Left hindlimb (tissue), 1 donor: Measurements from ENCODE around the gene DLX6.

Experiments
- DNase-seq: peaks from one replicate; pipeline ENCODE4 v3.0.0-alpha.2; 2018

The DLX6 gene

DNA sequence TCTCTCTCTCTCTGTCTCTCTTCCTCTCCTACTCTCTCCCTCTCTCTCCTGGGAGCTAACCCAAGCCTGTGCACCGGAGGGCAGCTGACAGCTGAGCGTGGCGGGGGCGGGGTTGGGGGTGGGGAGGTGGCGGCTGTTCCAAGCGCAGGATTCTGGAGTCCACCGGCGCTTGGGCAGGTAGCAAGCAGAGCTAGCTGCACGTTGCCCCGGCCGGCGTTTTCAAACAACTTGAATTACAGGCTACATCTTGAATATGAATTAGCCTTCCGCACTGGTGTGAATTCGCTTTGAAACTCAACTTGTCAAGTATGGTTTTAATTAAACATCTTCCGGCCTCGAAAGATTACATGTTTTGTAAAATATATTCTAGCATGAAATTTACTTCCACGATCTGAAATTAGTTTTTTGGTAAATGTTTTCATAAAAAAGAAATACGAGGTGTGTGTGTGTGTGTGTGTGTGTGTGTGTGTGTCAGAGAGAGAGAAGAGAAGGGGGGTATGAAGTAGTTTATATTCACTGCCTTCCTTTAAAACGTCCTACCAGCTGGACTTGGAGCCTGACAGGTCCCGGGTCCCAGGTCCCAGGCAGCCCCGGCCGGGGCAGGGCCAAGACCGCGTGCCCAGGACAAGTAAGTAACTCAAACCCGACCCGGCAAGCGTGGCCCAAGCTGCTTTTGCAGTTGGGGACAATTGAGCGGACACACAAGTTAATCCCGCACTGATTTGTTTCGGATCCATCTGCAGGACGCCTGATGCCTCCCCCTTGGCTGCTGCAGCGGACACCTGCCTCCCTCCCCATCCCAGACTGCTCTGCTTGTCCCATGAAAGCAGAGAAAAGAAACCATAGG is 9.0 kb upstream of the DLX6 start:
- DNase-seq = peak; percentile 33

GRCh38 chr7:96996958-96997511 is 8.3 kb upstream of the DLX6 start:
- DNase-seq = no peak

DNA sequence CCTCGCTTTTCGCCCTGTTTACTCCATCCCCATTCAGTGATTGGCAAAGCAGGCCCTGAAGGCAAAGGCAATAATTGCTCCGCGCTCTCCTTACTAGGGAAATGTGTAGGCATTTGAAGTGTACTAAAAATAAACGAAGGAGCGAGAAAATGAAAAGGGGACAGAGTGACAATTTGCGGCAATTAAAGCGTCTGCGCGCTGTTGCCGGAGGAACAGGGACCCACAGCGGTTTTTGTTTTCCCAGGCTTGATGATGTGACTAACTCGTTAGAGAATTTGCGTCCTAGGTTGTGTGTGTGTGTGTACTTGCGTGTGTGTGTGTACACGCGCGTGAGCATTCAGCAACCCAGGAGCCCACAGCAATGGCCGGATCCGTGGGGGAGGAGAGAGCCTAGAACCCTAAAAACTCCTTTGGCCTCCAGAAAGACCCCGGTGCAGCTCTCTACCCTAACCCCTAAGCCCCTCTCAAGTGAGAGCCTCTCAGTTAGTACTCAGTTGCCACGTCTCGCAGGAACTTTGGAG is 7.8 kb upstream of the DLX6 start:
- no peak for DNase-seq

DNA sequence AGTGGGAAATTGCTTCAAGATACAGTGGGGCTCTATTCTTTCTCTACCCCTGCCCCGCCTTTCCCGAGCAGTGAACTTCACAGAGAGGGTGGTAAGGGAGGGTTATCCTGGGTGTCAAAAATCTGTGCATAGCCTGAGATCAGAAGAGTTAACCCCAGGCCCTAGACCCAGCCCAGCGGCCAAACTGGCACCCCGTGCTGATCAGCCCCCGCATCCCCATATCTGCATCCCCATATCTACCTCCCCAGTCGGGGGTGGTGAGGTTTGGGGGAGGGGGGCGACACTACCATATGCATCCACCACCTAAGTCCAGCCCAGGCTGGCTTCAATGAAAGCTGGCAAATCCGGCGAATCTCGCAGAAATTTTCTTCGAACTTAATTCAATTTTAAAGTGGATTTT is 7.0 kb upstream of the DLX6 start:
- no peak for DNase-seq

DNA sequence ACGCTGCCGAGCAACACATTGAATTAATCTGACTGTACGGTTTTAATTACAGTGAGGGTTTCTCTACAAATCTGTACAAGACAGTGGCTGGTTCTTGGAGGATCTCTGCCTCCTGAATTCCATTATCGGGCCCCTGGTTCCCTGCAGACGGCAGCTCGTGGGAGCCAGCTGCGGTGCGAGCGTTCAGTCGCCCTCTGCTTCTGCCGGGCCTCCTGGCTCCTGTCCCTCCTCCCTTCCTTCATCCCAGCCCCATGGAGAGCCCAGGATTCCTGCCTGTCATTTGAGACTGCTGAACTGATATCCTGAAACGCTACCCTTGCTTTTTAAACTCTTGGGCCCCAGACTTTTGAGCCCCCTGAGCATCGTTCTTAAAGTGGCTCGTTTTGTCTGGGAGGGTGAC is 6.6 kb upstream of the DLX6 start:
- DNase-seq = no peak

- no peak for DNase-seq
Measured at GRCh38 chr7:97001221-97001620, 4.1 kb upstream of the DLX6 start.

GRCh38 chr7:97001656-97002554 is 3.4 kb upstream of the DLX6 start:
- no peak for DNase-seq

GRCh38 chr7:97002555-97003261 is 2.6 kb upstream of the DLX6 start:
- DNase-seq = no peak

DNA sequence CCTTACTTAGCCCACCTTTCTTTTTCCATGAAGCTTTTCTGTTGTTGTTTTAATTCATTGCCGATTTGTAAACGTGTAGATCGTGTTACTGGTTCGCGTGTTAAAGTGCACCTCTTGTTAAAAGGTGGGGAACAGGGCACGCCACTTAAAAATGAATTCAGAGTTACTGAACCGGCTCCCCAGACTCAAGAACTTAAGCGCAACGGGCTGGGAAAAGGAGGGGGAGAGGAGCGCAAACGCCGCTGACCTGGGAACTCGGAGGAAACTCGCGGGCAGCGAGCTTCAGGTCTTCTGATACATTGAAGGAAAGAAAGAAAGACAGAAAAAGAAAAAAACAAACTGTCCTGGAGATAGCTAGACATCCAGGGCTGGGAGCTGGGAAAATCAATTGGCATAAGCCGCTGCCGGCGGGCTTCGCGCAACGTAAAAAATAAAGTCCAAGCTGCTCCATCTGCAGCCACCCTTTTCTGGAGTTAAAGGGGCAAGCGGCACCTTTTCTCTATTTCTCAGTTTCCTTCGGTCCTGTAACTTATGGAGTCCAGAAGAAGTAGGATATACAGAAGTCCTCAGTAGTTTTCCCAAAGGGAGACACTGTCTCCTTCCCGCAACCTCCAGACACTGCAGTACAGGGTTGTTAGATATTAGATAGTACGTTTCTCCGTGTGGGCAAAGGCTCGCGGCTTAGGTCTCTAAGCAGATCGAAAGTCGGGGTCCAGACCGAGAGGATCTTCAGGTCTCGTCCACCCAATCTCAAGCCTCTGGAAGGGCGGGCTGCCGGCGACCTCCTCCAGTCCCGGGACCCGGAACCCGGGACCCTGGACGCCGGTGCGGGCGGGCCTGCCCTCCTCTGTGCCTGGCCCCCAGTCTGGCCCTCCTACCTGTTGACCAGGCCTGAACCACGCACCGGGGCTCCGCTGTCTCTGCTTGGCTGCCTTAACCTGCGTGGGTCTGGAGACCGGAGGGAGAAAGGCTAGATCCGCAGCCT is 1.8 kb upstream of the DLX6 start:
- DNase-seq = peak; percentile 31

DNA sequence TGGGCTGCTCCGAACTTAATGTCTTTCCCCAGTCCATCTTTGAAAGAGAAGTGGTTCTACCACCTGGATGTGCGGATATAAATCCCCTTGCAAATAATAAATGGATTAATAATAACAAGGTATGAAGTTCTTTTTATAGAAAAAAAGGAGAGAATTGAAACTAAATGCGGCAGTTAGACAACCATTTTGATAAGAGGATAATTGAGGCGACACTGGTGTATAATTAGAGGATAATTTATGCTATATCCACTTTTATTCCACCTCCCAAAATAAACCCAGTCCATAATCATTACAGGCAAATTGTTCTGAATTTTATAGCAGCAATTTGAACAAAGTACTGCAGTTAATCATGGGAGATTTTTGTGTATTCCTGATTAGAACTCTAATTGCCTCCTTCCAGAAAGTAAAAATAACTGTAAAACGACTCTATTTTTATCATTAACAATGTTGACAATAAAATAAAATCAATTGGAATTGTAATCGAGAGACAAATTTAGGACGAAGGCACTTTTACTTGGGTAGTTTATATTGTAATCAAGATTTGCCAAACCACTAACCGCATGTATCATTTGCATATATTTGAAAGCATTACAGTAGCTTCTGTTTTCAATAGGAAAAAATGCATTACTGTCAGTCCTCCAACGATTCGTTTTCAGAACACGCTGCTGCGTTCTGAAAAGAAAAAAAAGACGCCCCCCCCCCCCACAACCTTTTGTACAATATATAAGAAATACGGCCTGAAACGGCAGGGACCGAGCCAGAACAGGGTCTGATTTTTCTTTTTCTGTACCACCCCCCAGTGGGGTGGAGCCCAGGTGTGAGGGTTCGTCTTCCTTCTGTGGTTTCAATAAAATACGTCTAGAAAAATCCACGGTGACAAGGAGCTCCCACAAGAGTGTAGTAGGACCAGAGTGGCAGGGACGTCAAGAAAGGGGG is 838 bp upstream of the DLX6 start:
- no peak for DNase-seq

DNA sequence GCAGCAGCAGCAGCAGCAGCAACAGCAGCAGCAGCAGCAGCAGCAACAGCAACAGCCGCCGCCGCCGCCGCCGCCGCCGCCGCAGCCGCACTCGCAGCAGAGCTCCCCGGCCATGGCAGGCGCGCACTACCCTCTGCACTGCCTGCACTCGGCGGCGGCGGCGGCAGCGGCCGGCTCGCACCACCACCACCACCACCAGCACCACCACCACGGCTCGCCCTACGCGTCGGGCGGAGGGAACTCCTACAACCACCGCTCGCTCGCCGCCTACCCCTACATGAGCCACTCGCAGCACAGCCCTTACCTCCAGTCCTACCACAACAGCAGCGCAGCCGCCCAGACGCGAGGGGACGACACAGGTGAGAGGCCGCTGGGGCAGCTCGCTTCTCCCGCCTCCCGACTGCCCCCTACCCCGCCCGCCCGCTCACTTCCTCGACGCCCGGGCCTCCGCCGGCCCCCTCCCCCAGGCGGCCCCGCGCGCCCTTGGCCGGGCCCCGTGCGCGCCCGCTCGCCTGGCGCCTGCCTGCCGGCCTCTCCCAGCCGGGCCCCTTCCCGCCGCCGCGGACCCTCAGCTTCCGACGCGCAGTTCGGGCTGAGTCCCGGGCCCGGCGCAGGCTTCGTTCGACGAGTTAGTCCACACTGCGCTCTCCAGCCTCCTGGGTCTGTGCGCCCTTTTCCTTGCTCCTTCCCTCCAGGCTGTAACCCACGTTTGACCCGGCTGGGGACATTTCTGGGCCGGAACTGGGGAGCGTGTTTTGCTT is 882 bp downstream of the DLX6 start:
- peak; percentile 68 for DNase-seq

- peak; percentile 28 for DNase-seq
Measured at GRCh38 chr7:97006816-97007582, 1.6 kb downstream of the DLX6 start.

DNA sequence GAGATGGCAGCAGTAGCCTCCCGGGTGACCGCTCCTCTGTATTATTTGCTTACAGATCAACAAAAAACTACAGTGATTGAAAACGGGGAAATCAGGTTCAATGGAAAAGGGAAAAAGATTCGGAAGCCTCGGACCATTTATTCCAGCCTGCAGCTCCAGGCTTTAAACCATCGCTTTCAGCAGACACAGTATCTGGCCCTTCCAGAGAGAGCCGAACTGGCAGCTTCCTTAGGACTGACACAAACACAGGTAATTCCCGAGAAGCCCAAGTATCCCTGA is 2.2 kb downstream of the DLX6 start:
- no peak for DNase-seq

GRCh38 chr7:97008275-97008917 is 3.0 kb downstream of the DLX6 start:
- no peak for DNase-seq

- DNase-seq = no peak
Measured at GRCh38 chr7:97009753-97010732, 4.7 kb downstream of the DLX6 start.

DNA sequence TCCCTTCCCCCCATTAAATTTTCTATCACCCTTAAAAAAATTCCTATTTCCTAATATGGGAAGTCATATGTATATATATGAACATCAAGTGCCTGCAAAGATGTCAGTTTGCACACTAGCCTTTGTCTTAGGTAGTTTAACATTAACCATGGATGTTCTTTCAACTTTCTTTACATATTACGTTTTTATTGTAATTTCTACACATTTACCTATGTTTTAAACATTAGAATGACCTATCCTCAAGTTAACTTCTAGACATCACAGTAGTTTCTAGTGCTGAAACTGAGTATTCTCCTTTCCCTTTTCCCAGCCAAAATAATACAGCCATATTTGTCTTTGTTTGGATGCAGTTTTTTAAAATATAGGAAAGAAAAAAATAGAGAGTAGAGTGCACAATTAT is 5.8 kb downstream of the DLX6 start:
- DNase-seq = no peak
